Neural cell (in vitro differentiated cells): Measurements from ENCODE around the gene PARD3B. TPM values are rescaled to one million over a fixed set of nuclear protein-coding genes. Genes with fewer than 3 reads are reported as not detected.

ENCODE experiments used
- H2AFZ ChIP-seq: fragments of 200-600, 300-800 bp; sonication (generic), shearing (Covaris generic); 2 replicates; pipeline ENCODE4 v1.6.0; 2014; ENCODE audit warnings: low read depth, mild to moderate bottlenecking, antibody characterized with exemption, low read length, moderate library complexity
- H3F3A ChIP-seq: fragments of 200-600 bp; shearing (Covaris generic); 2 replicates; pipeline ENCODE4 v1.6.1; 2016; ENCODE audit warnings: mild to moderate bottlenecking, moderate library complexity, mixed read lengths, antibody characterized with exemption, low read length; ENCODE audit not compliant: insufficient read depth, poor library complexity, severe bottlenecking
- H3K27ac ChIP-seq: fragments of 200-600, 300-800 bp; sonication (generic), shearing (Covaris generic); 2 replicates; pipeline ENCODE4 v1.5.1; 2014; ENCODE audit warnings: mild to moderate bottlenecking, low read length, moderate library complexity
- H3K27me3 ChIP-seq: fragments of 300-800, 200-600 bp; sonication (generic), shearing (Covaris generic); 2 replicates; pipeline ENCODE4 v1.6.0; 2014; ENCODE audit warnings: mild to moderate bottlenecking, low read depth, low read length, moderate library complexity; ENCODE audit not compliant: insufficient read depth
- H3K36me3 ChIP-seq: fragments of 300-800, 200-600 bp; sonication (generic), shearing (Covaris generic); 2 replicates; pipeline ENCODE4 v1.5.1; 2014; ENCODE audit warnings: mild to moderate bottlenecking, antibody characterized with exemption, low read length, moderate library complexity; ENCODE audit not compliant: insufficient read depth
- H3K4me2 ChIP-seq: fragments of 300-800, 200-600 bp; sonication (generic), shearing (Covaris generic); 2 replicates; pipeline ENCODE4 v1.6.0; 2014; ENCODE audit warnings: mild to moderate bottlenecking, low read length
- H3K4me3 ChIP-seq: fragments of 300-800, 200-600 bp; sonication (generic), shearing (Covaris generic); 2 replicates; pipeline ENCODE4 v1.5.1; 2014; ENCODE audit warnings: mild to moderate bottlenecking, low read length, moderate library complexity
- H3K79me2 ChIP-seq: fragments of 200-600 bp; shearing (Covaris generic); replicated peaks from 2 replicates; pipeline ENCODE4 v1.6.0; 2014; ENCODE audit warnings: mild to moderate bottlenecking, low read length, moderate library complexity; ENCODE audit not compliant: insufficient read depth
- H3K9ac ChIP-seq: fragments of 300-800, 200-600 bp; sonication (generic), shearing (Covaris generic); 2 replicates; pipeline ENCODE4 v1.6.1; 2016; ENCODE audit warnings: mild to moderate bottlenecking, low read length, mixed read lengths
- H3K9me2 ChIP-seq: fragments of 200-600 bp; shearing (Covaris generic); 2 replicates; pipeline ENCODE4 v1.6.1; 2016; ENCODE audit warnings: mild to moderate bottlenecking, low read length, mixed read lengths; ENCODE audit not compliant: insufficient read depth
- H3K9me3 ChIP-seq: fragments of 200-600, 300-800 bp; sonication (generic), shearing (Covaris generic); 2 replicates; pipeline ENCODE4 v1.6.1; 2016; ENCODE audit warnings: mild to moderate bottlenecking, mixed run types, low read length, moderate library complexity, mixed read lengths
- H4K20me1 ChIP-seq: fragments of 200-600 bp; shearing (Covaris generic); 2 replicates; pipeline ENCODE4 v1.6.1; 2016; ENCODE audit warnings: mild to moderate bottlenecking, mixed run types; ENCODE audit not compliant: insufficient read depth
- CTCF ChIP-seq: fragments of 450-650 bp; IDR thresholded peaks from 2 replicates; pipeline ENCODE4 v1.5.1; 2014; ENCODE audit warnings: antibody characterized with exemption, mild to moderate bottlenecking, moderate library complexity; ENCODE audit not compliant: poor library complexity, severe bottlenecking
- EP300 ChIP-seq: fragments of 450-650 bp; conservative IDR thresholded peaks from 2 replicates; pipeline ENCODE4 v1.6.1; 2014; ENCODE audit warnings: antibody characterized with exemption, mild to moderate bottlenecking, moderate library complexity; ENCODE audit not compliant: poor library complexity, severe bottlenecking
- EZH2 ChIP-seq: fragments of 200-600, 300-800 bp; shearing (Covaris generic), sonication (generic); IDR thresholded peaks from 2 replicates; pipeline ENCODE4 v1.6.1; 2014; ENCODE audit warnings: antibody characterized with exemption, low read length, borderline replicate concordance, mild to moderate bottlenecking; ENCODE audit not compliant: insufficient read depth, poor library complexity, severe bottlenecking
- MXI1 ChIP-seq: fragments of 450-650 bp; conservative IDR thresholded peaks from 2 replicates; pipeline ENCODE4 v1.6.1; 2014; ENCODE audit warnings: antibody characterized with exemption, mild to moderate bottlenecking; ENCODE audit not compliant: poor library complexity, severe bottlenecking
- POLR2AphosphoS5 ChIP-seq: IDR thresholded peaks from 2 replicates; pipeline ENCODE4 v1.6.1; 2012
- RAD21 ChIP-seq: fragments of 450-650 bp; conservative IDR thresholded peaks from 2 replicates; pipeline ENCODE4 v1.6.1; 2014; ENCODE audit warnings: antibody characterized with exemption, mild to moderate bottlenecking, moderate library complexity
- REST ChIP-seq: IDR thresholded peaks from 2 replicates; pipeline ENCODE4 v1.6.1; 2012; ENCODE audit warnings: borderline replicate concordance
- SMC3 ChIP-seq: fragments of 450-650 bp; conservative IDR thresholded peaks from 2 replicates; pipeline ENCODE4 v1.6.1; 2014; ENCODE audit warnings: antibody characterized with exemption, mild to moderate bottlenecking, moderate library complexity; ENCODE audit not compliant: poor library complexity
- TAF1 ChIP-seq: IDR thresholded peaks from 2 replicates; pipeline ENCODE4 v1.6.1; 2012; ENCODE audit warnings: low read depth
- polyA plus RNA-seq: library from polyadenylated mRNA; depleted of rRNA; stranded (reverse); fragments of >200 nt; gene quantifications from 2 replicates; pipeline ENCODE4 v1.2.3, GENCODE V29; 2014

The PARD3B gene
- polyA plus RNA-seq, 1 donor from 2014 or later, result 0.54 TPM

- Histone ChIP-seq H3K27me3 (no peaks in the 10 kb centered on the region), H3K27ac (no peak overlapping the region), H3K36me3 (no peaks in the 10 kb centered on the region), H3K79me2 (no peaks in the 10 kb centered on the region), H3F3A (no peaks in the 10 kb centered on the region), H3K4me3 (no peak overlapping the region), H3K9me3 (no peaks in the 10 kb centered on the region), H3K9ac (no peak overlapping the region), H3K4me2 (no peak overlapping the region), H2AFZ (no peak overlapping the region), H3K9me2 (no peaks in the 10 kb centered on the region), H4K20me1 (no peaks in the 10 kb centered on the region)
- TF ChIP-seq SMC3 (no peak), REST (no peak), CTCF (no peak), EP300 (no peak), RAD21 (no peak), MXI1 (no peak), EZH2 (no peak), POLR2AphosphoS5 (no peak), TAF1 (no peak)
Observed at GRCh38 chr2:205047273-205047839, 502.1 kb downstream of the PARD3B start.

- no peaks in the 10 kb centered on the region for H4K20me1 ChIP-seq
- no peak overlapping the region for H2AFZ ChIP-seq
- H3K79me2 ChIP-seq, result no peaks in the 10 kb centered on the region
- H3K36me3 ChIP-seq, result no peaks in the 10 kb centered on the region
- H3K9ac ChIP-seq, result no peak overlapping the region
- no peaks in the 10 kb centered on the region for H3K27me3 ChIP-seq
- no peaks in the 10 kb centered on the region for H3K9me2 ChIP-seq
- peak; percentile 34 for TF ChIP-seq SMC3
- TF ChIP-seq TAF1, result no peak
- no peak for TF ChIP-seq MXI1
- TF ChIP-seq RAD21, result peak; percentile 38
- TF ChIP-seq EP300, result no peak
- no peak for TF ChIP-seq REST
- TF ChIP-seq CTCF, result peak; percentile 50
- no peak for TF ChIP-seq POLR2AphosphoS5
- TF ChIP-seq EZH2, result no peak
- no peak overlapping the region for H3K4me2 ChIP-seq
- no peaks in the 10 kb centered on the region for H3K9me3 ChIP-seq
- H3F3A ChIP-seq, result no peaks in the 10 kb centered on the region
- no peak overlapping the region for H3K27ac ChIP-seq
- H3K4me3 ChIP-seq, result no peak overlapping the region
Observed at GRCh38 chr2:205051417-205051816, 506.1 kb downstream of the PARD3B start.
